Activated CD4-positive, alpha-beta T cell treated with anti-CD3 and anti-CD28 coated beads, Interleukin-2, amount 10 ng/mL, durations not matched to agents 7 days and 5 days (primary cell): Measurements from ENCODE around the gene VPS13A. TPM values are rescaled to one million over a fixed set of nuclear protein-coding genes. Genes with fewer than 3 reads are reported as not detected.
A peak's percentile ranks its signal among the peaks of the same experiment; 100 is the strongest.

Experiments
- CTCF ChIA-PET: fragments of 350-600 bp; sonication (Branson Sonifier 250); formaldehyde crosslinking; loops from one replicate; lab custom pipeline; 2021; ENCODE audit warnings: antibody characterized with exemption; lab: Charles Lee
- POLR2A ChIA-PET: fragments of 350-600 bp; sonication (Branson Sonifier 250); formaldehyde crosslinking; loops from one replicate; lab custom pipeline; 2021; ENCODE audit warnings: antibody characterized with exemption; lab: Charles Lee
- DNase-seq: peaks from one replicate; pipeline ENCODE4 v3.0.0-alpha.2; 2020
- H3K27ac Mint-ChIP-seq: one replicate; pipeline ENCODE4 v1.8.0; 2021; ENCODE audit warnings: mild to moderate bottlenecking, moderate library complexity, mixed read lengths
- H3K27me3 Mint-ChIP-seq: one replicate; pipeline ENCODE4 v1.8.0; 2021; ENCODE audit warnings: mixed read lengths
- H3K36me3 Mint-ChIP-seq: one replicate; pipeline ENCODE4 v1.8.0; 2021; ENCODE audit warnings: low read depth, mixed read lengths
- H3K4me1 Mint-ChIP-seq: one replicate; pipeline ENCODE4 v1.8.0; 2021; ENCODE audit warnings: mixed read lengths
- H3K4me3 Mint-ChIP-seq: one replicate; pipeline ENCODE4 v1.8.0; 2021; ENCODE audit warnings: mild to moderate bottlenecking, moderate library complexity, mixed read lengths
- H3K9me3 Mint-ChIP-seq: one replicate; pipeline ENCODE4 v1.8.0; 2021; ENCODE audit warnings: mixed read lengths
- total RNA-seq, 2 experiments: library from RNA; stranded (reverse); gene quantifications; one replicate each; pipeline ENCODE4 v1.2.3, GENCODE V29; 2021

Gene VPS13A
- total RNA-seq, 2 experiments from 2014 or later, result 43.0 to 46.7 TPM

DNA sequence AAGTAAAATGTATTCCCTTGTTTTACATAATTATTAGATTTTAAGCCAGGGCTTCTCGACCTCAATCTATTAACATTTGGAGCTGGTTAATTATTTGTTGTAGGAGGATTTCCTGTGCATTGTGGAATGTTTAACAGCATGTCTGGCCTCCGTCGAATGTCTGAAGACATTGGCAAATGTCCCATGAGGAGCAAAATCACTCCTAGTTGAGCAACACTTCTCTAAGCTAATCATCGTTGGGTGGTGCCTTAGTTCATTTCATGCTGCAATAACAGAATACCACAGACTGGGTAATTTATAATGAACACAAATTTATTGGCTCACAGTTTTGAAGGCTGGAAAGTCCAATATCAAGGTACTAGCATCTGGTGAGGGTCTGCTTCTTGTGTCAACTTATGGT is 13.4 kb upstream of the VPS13A start:
- ChIA-PET CTCF (interaction anchor here (1.1 kb wide), 1 partner anchor 13 kb away, joined by 3 read pairs; the partner anchor contains the start of gene VPS13A), POLR2A (no interaction called here)
- Mint-ChIP-seq H3K9me3 (no peaks in the 10 kb centered on the region), H3K4me1 (peaks cover 2% of the 10 kb centered on the region), H3K27ac (no peak overlapping the region), H3K27me3 (peaks cover 9% of the 10 kb centered on the region), H3K4me3 (no peak overlapping the region), H3K36me3 (no peaks in the 10 kb centered on the region)
- DNase-seq, result no peak

DNA sequence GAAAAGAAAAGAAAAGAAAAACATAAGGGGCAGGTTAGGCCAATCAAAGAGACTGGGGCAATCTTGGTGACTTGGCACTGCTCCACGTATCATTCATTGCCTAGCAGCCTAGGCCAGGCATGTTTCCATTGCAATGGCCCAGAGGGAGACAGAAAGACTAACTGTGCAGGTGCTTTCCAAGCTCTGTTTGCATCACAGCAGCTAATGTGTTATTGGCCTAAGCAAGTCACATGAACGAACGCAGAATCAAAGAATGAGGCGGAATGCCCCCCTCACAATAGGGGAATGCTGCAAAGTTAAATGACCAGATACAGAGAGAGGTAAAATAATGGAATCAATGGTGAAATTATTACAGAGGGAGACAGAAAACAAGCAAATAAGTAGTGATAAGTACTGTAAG is 11.1 kb upstream of the VPS13A start:
- Mint-ChIP-seq H3K4me3 (no peak overlapping the region), H3K4me1 (peaks cover 2% of the 10 kb centered on the region), H3K9me3 (no peaks in the 10 kb centered on the region), H3K27ac (no peak overlapping the region), H3K27me3 (peaks cover 4% of the 10 kb centered on the region), H3K36me3 (no peaks in the 10 kb centered on the region)
- DNase-seq, result no peak
- POLR2A ChIA-PET, result no interaction called here
- CTCF ChIA-PET, result interaction anchor here (1.1 to 1.2 kb wide), 2 partner anchors 9 to 290 kb away, joined by 4 read pairs; no protein-coding TSS in a partner anchor

DNA sequence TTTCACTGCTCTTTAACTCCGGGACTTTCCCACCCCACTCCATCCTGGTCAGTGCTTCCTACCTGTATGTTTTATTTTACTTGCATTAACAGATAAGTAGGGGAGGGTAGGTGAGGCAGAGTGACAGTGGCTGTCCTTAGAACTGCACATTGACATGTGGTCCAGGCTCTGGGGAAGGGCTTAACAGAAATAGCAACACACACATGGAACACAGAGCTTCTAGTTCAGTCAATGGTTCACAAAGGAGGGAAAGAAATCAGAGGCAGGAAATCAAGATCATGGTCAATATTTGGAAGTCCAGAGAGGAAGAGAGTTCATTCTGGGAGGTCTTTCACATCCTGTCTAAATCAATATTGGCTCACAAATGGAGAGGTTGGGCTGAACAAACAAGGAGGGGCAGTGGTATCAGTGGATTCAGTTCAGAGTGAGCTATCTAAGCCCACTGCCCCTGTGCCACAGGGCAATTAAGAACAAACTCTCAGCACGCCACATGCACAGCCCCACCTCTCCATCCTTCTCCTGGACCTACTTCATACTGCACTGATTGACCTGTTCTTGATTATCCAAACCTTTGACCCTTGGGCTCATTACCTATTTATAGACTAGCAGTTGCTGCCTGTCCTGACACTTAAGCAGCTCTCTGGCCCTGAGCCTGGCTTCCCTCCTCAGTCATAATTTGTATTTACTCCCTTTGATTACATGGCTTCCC is 6.2 kb upstream of the VPS13A start:
- no peaks in the 10 kb centered on the region for H3K9me3 Mint-ChIP-seq
- no peak overlapping the region for H3K27ac Mint-ChIP-seq
- DNase-seq, result no peak
- no peak overlapping the region for H3K4me3 Mint-ChIP-seq
- ChIA-PET POLR2A (no interaction called here), CTCF (no interaction called here)
- H3K36me3 Mint-ChIP-seq, result no peaks in the 10 kb centered on the region
- peaks cover 5% of the 10 kb centered on the region for H3K4me1 Mint-ChIP-seq
- H3K27me3 Mint-ChIP-seq, result peaks cover 14% of the 10 kb centered on the region

DNA sequence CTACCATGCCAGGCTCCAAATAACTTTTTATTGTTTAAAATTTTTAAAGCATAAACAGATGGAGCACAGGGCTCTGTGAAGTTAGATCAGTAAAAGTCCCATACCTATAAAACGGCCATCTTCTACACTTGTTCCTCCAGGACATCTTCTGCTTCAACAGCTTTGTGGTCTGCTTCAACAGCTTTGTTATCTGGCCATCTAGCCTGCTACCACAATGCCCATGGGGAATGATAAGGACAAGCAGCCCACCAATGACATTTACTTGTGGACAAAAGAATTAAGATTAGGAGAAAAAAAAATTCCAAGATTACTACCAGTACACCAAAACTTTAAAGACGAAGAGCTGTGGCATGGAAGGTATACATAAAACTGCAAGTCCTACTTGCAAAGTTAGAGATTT is 2.2 kb upstream of the VPS13A start:
- no peaks in the 10 kb centered on the region for H3K9me3 Mint-ChIP-seq
- ChIA-PET POLR2A (no interaction called here), CTCF (interaction anchor here (1.9 kb wide), 1 partner anchor 24 kb away, joined by 4 read pairs; no protein-coding TSS in a partner anchor)
- peaks cover 22% of the 10 kb centered on the region for H3K4me1 Mint-ChIP-seq
- no peak overlapping the region for H3K27ac Mint-ChIP-seq
- H3K36me3 Mint-ChIP-seq, result peaks cover 3% of the 10 kb centered on the region
- H3K27me3 Mint-ChIP-seq, result peaks cover 14% of the 10 kb centered on the region
- no peak for DNase-seq
- H3K4me3 Mint-ChIP-seq, result no peak overlapping the region

DNA sequence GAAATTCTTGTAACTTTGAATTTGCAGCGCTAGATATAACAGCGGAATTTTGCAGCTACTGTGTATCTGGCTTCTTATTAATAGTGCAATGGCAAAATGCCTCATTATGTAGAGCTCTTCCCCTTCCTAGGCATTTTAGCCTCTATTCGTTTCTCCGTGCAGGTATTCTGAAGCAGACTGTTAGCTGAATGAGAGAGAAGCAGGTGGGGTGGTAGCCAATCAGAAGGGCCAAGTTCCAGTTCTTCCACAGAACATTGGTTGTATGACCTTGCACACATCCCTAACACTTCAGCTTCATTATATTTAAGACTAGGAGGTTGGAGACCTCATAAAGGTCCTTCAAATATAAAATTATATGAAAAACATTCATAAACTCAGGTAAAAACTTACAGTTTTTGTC is 1.2 kb upstream of the VPS13A start:
- POLR2A ChIA-PET, result no interaction called here
- Mint-ChIP-seq H3K27ac (no peak overlapping the region), H3K36me3 (peaks cover 3% of the 10 kb centered on the region), H3K4me1 (peaks cover 26% of the 10 kb centered on the region), H3K9me3 (no peaks in the 10 kb centered on the region), H3K4me3 (no peak overlapping the region), H3K27me3 (peaks cover 10% of the 10 kb centered on the region)
- DNase-seq, result no peak
- CTCF ChIA-PET, result interaction anchor here (1.3 to 1.9 kb wide), 2 partner anchors 12 to 25 kb away, joined by 3 to 4 read pairs; no protein-coding TSS in a partner anchor

DNA sequence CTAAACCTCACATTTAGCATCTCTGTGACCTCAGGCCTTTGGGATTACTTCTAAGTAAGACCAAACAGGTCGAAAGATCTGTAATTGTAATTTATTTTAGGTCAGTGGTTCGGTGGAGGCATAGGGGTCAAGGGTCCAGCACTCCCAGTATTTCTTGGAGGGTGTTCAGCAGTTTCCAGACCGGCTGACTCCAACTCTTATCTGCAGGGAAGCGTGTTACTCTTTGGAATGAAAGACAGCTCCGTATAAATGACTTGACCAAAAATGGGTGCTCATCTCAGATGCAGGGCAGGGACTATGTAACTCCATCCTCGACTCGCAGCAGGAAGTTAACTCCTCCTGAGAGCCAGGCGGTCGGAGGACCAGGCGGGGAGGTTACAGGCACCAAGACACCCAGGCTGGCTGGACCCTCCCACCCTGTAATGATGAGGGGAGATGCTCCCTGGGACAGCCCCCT is 620 bp upstream of the VPS13A start:
- H3K4me3 Mint-ChIP-seq, result peak overlapping the region; percentile 90
- no peaks in the 10 kb centered on the region for H3K9me3 Mint-ChIP-seq
- H3K27ac Mint-ChIP-seq, result peak overlapping the region; percentile 91
- CTCF ChIA-PET, result interaction anchor here (0.8 to 1.9 kb wide), 3 partner anchors 9 to 26 kb away, joined by 3 to 4 read pairs (median 3); no protein-coding TSS in a partner anchor
- no peak for DNase-seq
- H3K27me3 Mint-ChIP-seq, result peaks cover 10% of the 10 kb centered on the region
- POLR2A ChIA-PET, result interaction anchor here (0.6 kb wide), 1 partner anchor 1280 kb away, joined by 3 read pairs; no protein-coding TSS in a partner anchor
- H3K4me1 Mint-ChIP-seq, result peaks cover 26% of the 10 kb centered on the region
- H3K36me3 Mint-ChIP-seq, result peaks cover 3% of the 10 kb centered on the region

DNA sequence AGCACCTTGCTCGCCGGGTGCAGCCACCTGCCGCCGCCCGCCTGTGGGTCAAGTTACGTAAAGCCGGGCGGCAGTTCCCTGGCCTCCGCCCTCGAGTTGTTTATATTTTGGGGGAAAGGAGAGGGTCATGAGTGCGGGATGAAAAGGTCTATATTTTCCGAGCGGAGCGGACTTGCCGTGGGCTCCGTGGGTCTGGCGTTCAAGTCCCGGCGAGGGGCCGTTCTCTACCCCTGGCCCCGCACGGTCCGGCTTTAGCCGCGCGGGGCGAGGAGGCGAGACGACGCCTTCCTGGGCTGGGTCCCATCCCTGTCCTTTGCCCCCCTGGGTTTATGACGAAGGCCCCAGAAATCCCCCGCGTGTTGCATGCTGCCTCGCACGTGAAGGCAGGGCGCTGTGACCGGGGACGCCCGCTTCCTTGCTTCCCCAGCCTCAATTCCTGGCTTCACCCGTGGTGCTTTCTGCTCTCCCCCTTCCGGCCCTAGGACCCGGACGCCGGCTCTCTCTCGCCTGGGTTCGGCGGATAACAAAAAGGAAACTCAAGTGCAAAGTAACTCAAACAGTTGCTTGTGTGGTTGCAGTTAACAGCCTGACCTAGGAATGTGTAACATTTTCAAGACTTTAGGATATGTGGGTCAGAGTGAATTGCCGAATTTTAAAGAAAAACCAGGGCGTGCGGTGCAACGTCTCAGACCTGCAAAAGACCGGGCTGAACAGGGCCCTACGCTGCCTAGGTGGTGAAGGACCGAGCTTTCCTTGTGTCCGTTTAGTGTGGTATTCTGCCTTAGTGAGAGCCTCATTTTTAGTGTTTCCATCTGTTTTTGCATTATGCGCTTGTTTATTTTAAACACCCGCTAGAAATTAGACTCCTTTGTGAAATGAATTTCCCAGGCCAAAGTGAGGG is 810 bp downstream of the VPS13A start:
- Mint-ChIP-seq H3K4me3 (peak overlapping the region; percentile 90), H3K27me3 (peaks cover 10% of the 10 kb centered on the region)
- POLR2A ChIA-PET, result interaction anchor here (0.6 kb wide), 1 partner anchor 164 kb away, joined by 3 read pairs; no protein-coding TSS in a partner anchor

DNA sequence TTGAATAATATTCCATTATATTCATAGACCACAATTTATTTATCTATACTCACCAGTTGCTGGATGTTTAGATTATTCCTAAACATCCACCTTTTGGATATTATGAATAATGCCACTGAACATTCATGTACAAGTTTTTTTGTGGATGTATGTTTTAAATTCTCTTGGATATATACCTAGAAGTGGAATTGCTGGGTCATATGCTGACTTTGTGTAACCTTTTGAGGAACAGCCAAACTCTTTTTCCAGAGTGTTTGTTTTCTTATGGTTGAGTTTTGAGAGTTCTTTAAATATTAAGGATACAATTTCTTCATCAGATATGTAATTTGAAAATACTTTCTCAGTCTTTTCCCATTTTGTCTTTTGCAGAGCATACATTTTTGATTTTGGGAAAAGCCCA is 2.7 kb downstream of the VPS13A start:
- DNase-seq, result no peak
- peak overlapping the region; percentile 90 for H3K4me3 Mint-ChIP-seq
- H3K36me3 Mint-ChIP-seq, result peaks cover 6% of the 10 kb centered on the region
- ChIA-PET CTCF (no interaction called here), POLR2A (no interaction called here)
- H3K27ac Mint-ChIP-seq, result no peak overlapping the region
- H3K9me3 Mint-ChIP-seq, result no peaks in the 10 kb centered on the region
- H3K4me1 Mint-ChIP-seq, result peaks cover 27% of the 10 kb centered on the region
- peaks cover 10% of the 10 kb centered on the region for H3K27me3 Mint-ChIP-seq

More for the DNA sequence above, 810 bp downstream of the VPS13A start:
- Mint-ChIP-seq H3K4me1 (peaks cover 26% of the 10 kb centered on the region), H3K9me3 (no peaks in the 10 kb centered on the region), H3K36me3 (peaks cover 3% of the 10 kb centered on the region), H3K27ac (peak overlapping the region; percentile 91)
- CTCF ChIA-PET, result no interaction called here
- DNase-seq, result peak; percentile 56

DNA sequence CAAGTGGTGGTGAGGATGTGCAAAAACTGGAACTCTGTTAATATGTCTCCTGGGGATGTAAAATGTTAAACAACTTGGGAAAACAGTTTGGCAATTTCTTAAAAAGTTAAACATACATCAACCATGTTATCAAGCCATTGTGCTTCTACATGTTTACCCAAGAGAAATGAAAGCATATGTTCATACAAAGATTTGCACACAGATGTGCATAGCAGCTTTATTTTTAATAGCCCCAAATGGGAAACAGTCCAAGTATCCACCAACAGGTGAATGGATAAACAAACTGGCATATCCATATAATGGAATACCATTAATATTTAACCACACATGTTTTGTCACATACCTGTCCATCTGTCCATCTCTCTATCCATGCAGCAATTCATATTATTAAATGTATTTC is 6.2 kb downstream of the VPS13A start:
- Mint-ChIP-seq H3K27ac (no peak overlapping the region), H3K4me3 (no peak overlapping the region), H3K9me3 (no peaks in the 10 kb centered on the region), H3K36me3 (peaks cover 11% of the 10 kb centered on the region), H3K27me3 (no peaks in the 10 kb centered on the region), H3K4me1 (peaks cover 19% of the 10 kb centered on the region)
- ChIA-PET CTCF (no interaction called here), POLR2A (no interaction called here)
- no peak for DNase-seq

DNA sequence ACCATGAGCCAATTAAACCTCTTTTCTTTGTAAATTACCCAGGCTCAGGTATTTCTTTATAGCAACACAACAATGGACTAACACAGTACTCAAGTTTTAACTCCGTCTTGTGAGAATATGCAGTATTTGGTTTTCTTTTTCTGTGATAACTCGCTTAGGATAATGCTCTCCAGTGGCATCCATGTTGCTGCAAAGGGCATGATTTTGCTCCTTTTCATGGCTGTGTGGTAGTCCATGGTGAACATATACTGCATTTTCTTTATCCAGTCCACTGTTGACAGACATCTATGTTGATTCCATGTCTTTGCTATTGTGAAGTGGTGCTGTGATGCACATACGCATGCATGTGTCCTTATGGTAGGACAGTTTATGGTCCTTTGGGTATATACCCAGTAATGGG is 10.9 kb downstream of the VPS13A start:
- ChIA-PET POLR2A (no interaction called here), CTCF (no interaction called here)
- H3K27me3 Mint-ChIP-seq, result no peaks in the 10 kb centered on the region
- peaks cover 6% of the 10 kb centered on the region for H3K9me3 Mint-ChIP-seq
- peaks cover 19% of the 10 kb centered on the region for H3K4me1 Mint-ChIP-seq
- H3K4me3 Mint-ChIP-seq, result no peak overlapping the region
- H3K36me3 Mint-ChIP-seq, result peaks cover 15% of the 10 kb centered on the region
- no peak for DNase-seq
- H3K27ac Mint-ChIP-seq, result no peak overlapping the region

DNA sequence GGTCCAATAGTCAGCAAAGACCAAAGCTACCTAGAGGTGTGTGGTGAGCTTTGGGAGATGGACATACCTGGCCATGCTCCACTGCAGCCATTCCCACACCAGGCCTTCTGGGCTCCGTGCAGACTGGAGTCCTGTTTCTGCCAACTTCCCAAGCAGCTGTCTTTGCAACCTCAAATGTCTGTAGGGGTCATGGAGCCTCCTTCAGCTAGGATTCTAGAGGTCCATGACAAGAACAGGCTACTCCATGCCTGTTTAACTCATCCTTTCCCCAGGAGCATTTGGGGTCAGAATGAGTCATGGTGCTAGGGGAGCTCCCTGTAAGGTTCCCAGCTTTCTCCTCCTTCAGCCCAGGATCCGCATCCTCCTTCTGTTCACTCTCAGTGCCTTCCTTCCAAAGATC is 17.1 kb downstream of the VPS13A start:
- POLR2A ChIA-PET, result no interaction called here
- H3K4me3 Mint-ChIP-seq, result no peak overlapping the region
- no peaks in the 10 kb centered on the region for H3K27me3 Mint-ChIP-seq
- DNase-seq, result no peak
- CTCF ChIA-PET, result interaction anchor here (0.8 kb wide), 1 partner anchor 9 kb away, joined by 3 read pairs; no protein-coding TSS in a partner anchor
- peaks cover 6% of the 10 kb centered on the region for H3K9me3 Mint-ChIP-seq
- peaks cover 18% of the 10 kb centered on the region for H3K4me1 Mint-ChIP-seq
- no peak overlapping the region for H3K27ac Mint-ChIP-seq
- H3K36me3 Mint-ChIP-seq, result peaks cover 7% of the 10 kb centered on the region

DNA sequence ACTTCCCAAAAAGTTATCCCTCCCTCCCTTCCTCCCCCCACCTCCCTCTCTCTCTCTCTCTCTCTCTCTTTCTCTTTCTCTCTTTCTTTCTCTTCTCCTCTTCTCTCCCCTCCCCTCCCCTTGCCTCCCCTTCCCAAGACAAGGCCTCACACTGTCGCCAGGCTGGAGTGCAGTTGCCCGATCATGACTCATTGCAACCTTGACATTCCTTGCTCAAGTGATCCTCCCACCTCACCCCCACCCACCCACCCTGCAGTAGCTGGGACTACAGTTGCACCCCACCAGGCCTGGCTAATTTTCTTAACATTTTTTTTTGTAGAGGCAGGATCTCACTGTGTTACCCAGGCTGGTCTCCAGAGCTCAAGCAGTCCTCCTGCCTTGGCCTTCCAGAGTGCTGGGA is 32.8 kb downstream of the VPS13A start:
- CTCF ChIA-PET, result no interaction called here
- peaks cover 11% of the 10 kb centered on the region for H3K36me3 Mint-ChIP-seq

More for the DNA sequence above, 32.8 kb downstream of the VPS13A start:
- Mint-ChIP-seq H3K4me3 (no peak overlapping the region), H3K27me3 (no peaks in the 10 kb centered on the region), H3K9me3 (no peaks in the 10 kb centered on the region), H3K27ac (no peak overlapping the region), H3K4me1 (no peaks in the 10 kb centered on the region)
- no peak for DNase-seq
- POLR2A ChIA-PET, result no interaction called here
